ENCODE data around the gene ZNF606. TPM values are rescaled to one million over a fixed set of nuclear protein-coding genes. Genes with fewer than 3 reads are reported as not detected.

ZNF606 gene
- total and polyA plus RNA-seq, 2 experiments from 2014 or later = 17.6 to 18.0 TPM

- Histone ChIP-seq H3K4me3 (peak overlapping the region; percentile 52), H3K4me2 (peak overlapping the region; percentile 72), H3K27me3 (no peaks in the 10 kb centered on the region), H3K79me2 (no peaks in the 10 kb centered on the region), H3K4me1 (ENCODE audit: insufficient read depth) (no peaks in the 10 kb centered on the region), H3K9me3 (ENCODE audit: low read depth) (no peaks in the 10 kb centered on the region), H3K27ac (peak overlapping the region; percentile 68), H3K36me3 (replicated peaks; ENCODE audit: insufficient read depth, low read depth) (no peaks in the 10 kb centered on the region), H2AFZ (peak overlapping the region; percentile 56), H4K20me1 (ENCODE audit: insufficient read depth, poor library complexity, severe bottlenecking) (no peaks in the 10 kb centered on the region), H3K9me2 (replicated peaks; ENCODE audit: insufficient read depth) (no peaks in the 10 kb centered on the region)
- peak; percentile 39 for DNase-seq (ENCODE audit: low spot score)
- TF ChIP-seq EZH2 (IDR thresholded peaks at IDR 0.05; ENCODE audit: borderline replicate concordance) = no peak
- TF ChIP-seq CTCF (IDR thresholded peaks at IDR 0.05; ENCODE audit: poor library complexity) = no peak
- TF ChIP-seq EZH2phosphoT487 (IDR thresholded peaks at IDR 0.05; ENCODE audit: low read depth, severe bottlenecking, unreplicated experiment) = no peak
- whole genome bisulfite sequencing (ENCODE audit: low lambda C conversion rate, missing lambda C conversion rate) = 33% methylated on average over 1 of the region's 20 CpGs
Observed at GRCh38 chr19:58034477-58034793, 31.8 kb upstream of the ZNF606 start.

GRCh38 chr19:58033741-58034476 lies 31.3 kb upstream of the ZNF606 start, which contains the start of gene ZSCAN1:
ZSCAN1 (plus strand) TSS chr19:58034025; CDS start chr19:58037837, 3,812 bp downstream.
- Histone ChIP-seq H3K4me2 (peak within 1 kb of the TSS; percentile 72), H3K79me2 (no peaks in the 10 kb centered on the region), H3K27ac (peak within 1 kb of the TSS; percentile 68), H2AFZ (peak within 1 kb of the TSS; percentile 71), H3K4me3 (peak within 1 kb of the TSS; percentile 52), H3K4me1 (ENCODE audit: insufficient read depth) (no peaks in the 10 kb centered on the region), H3K27me3 (no peaks in the 10 kb centered on the region), H3K36me3 (replicated peaks; ENCODE audit: insufficient read depth, low read depth) (no peaks in the 10 kb centered on the region), H4K20me1 (ENCODE audit: insufficient read depth, poor library complexity, severe bottlenecking) (no peaks in the 10 kb centered on the region), H3K9me3 (ENCODE audit: low read depth) (no peaks in the 10 kb centered on the region), H3K9me2 (replicated peaks; ENCODE audit: insufficient read depth) (no peaks in the 10 kb centered on the region)
- TF ChIP-seq EZH2 (IDR thresholded peaks at IDR 0.05; ENCODE audit: borderline replicate concordance) = no peak
- TF ChIP-seq EZH2phosphoT487 (IDR thresholded peaks at IDR 0.05; ENCODE audit: low read depth, severe bottlenecking, unreplicated experiment) = no peak
- TF ChIP-seq CTCF (IDR thresholded peaks at IDR 0.05; ENCODE audit: poor library complexity) = no peak
- DNase-seq (ENCODE audit: low spot score) = peak; percentile 97
- under 1% methylated on average over 40 of the region's 101 CpGs for WGBS (ENCODE audit: low lambda C conversion rate, missing lambda C conversion rate)

GRCh38 chr19:58024661-58025060 lies 22.0 kb upstream of the ZNF606 start:
- TF ChIP-seq EZH2 (IDR thresholded peaks at IDR 0.05; ENCODE audit: borderline replicate concordance) (no peak), CTCF (IDR thresholded peaks at IDR 0.05; ENCODE audit: poor library complexity) (no peak), EZH2phosphoT487 (IDR thresholded peaks at IDR 0.05; ENCODE audit: low read depth, severe bottlenecking, unreplicated experiment) (no peak)
- no peaks in the 10 kb centered on the region for H4K20me1 ChIP-seq (ENCODE audit: insufficient read depth, poor library complexity, severe bottlenecking)
- no peaks in the 10 kb centered on the region for H3K27me3 ChIP-seq
- no peak overlapping the region for H3K4me3 ChIP-seq
- no peaks in the 10 kb centered on the region for H3K9me2 ChIP-seq (replicated peaks; ENCODE audit: insufficient read depth)
- no peaks in the 10 kb centered on the region for H3K36me3 ChIP-seq (replicated peaks; ENCODE audit: insufficient read depth, low read depth)
- 94% methylated on average over 12 of the region's 12 CpGs for WGBS (ENCODE audit: low lambda C conversion rate, missing lambda C conversion rate)
- H3K79me2 ChIP-seq = no peaks in the 10 kb centered on the region
- no peaks in the 10 kb centered on the region for H3K4me1 ChIP-seq (ENCODE audit: insufficient read depth)
- H2AFZ ChIP-seq = no peak overlapping the region
- DNase-seq (ENCODE audit: low spot score) = no peak
- H3K4me2 ChIP-seq = no peak overlapping the region
- H3K9me3 ChIP-seq (ENCODE audit: low read depth) = no peaks in the 10 kb centered on the region
- no peak overlapping the region for H3K27ac ChIP-seq

Data from hepatocyte (in vitro differentiated cells).